ENCODE results near the gene MYOZ1.

MYOZ1 gene

DNA sequence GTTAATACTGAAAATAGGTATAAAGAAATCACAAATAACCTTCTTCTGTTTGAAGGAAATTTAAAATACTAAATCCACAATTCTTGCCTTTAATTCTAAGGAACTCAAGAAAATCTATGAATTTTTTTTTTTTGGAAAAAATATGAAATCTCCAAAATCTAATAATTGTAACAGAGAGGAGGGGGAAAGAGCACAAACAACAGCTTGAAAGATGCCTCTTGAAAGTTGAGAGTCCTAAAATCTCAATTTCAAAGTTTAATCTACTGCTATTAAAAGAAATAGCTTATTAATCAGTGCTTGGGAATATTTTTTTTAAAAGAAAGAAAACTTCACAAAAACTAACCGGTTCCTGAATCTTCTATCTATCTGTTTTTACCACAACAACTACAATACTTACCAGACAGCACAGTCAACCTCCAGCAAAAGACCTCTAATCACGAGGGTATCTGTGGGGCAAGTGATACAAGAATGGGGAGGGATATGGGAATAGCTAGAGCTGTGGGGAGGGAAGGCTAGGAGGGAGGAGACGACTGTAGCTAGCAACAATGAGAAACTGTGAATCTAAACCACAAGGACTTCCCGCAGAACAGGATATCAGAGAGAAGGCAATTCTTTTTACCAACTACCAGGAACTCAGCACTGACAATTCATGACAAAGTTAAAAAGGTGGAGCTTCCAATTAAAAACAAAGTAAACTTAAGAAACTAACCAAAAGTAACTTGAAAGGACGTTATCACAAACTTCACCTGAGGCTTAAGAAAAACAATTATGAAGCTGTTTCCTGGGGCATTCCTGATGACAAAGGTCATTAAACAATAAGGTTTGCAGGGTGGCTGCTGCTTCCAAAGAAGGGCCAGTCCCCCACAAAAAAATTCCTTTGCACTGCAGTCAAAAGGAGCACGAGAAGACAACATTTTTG is 50.1 kb downstream of the MYOZ1 start, which contains the start of gene USP54:
Gene USP54, minus strand, starts transcription at position 462 of the 919 bp plus-strand sequence. CDS start 15,684 bp downstream, outside the sequence.
- H4K8ac ChIP-seq (ENCODE audit: low read depth, low read length) = peak within 1 kb of the TSS; percentile 2
- no peak within 1 kb of the TSS for H3K4me3 ChIP-seq (ENCODE audit: low read length)
- H3K4ac ChIP-seq (ENCODE audit: low read depth, low read length) = peak within 1 kb of the TSS; percentile 70
- H3K79me2 ChIP-seq (ENCODE audit: control insufficient read depth, insufficient read depth, low read length) = peaks cover 2% of the 10 kb centered on the region
- H3K36me3 ChIP-seq (ENCODE audit: control insufficient read depth, insufficient read depth, low read length) = no peaks in the 10 kb centered on the region
- peak within 1 kb of the TSS; percentile 85 for H2BK15ac ChIP-seq (replicated peaks; ENCODE audit: low read depth)
- WGBS (ENCODE audit: extremely low coverage, insufficient coverage, low lambda C conversion rate) = no CpG with 5 or more reads among the region's 6 CpGs
- no peak within 1 kb of the TSS for H3K4me2 ChIP-seq (ENCODE audit: low read length)
- H4K5ac ChIP-seq (ENCODE audit: low read length) = no peak within 1 kb of the TSS
- H2BK5ac ChIP-seq (ENCODE audit: low read length) = no peak within 1 kb of the TSS
- peak; percentile 98 for DNase-seq
- H3K56ac ChIP-seq (ENCODE audit: low read length) = peak within 1 kb of the TSS; percentile 70
- H2AK5ac ChIP-seq (ENCODE audit: low read length) = peak within 1 kb of the TSS; percentile 35
- peaks cover 2% of the 10 kb centered on the region for H3K4me1 ChIP-seq (ENCODE audit: control insufficient read depth, low read depth, low read length)
- H3K27me3 ChIP-seq (ENCODE audit: insufficient read depth, low read length, poor library complexity) = no peaks in the 10 kb centered on the region
- peak within 1 kb of the TSS; percentile 60 for H3K18ac ChIP-seq (ENCODE audit: low read length)
- H3K79me1 ChIP-seq (ENCODE audit: low read length) = peaks cover 3% of the 10 kb centered on the region
- H3K23ac ChIP-seq (ENCODE audit: low read length) = no peak within 1 kb of the TSS
- peak within 1 kb of the TSS; percentile 83 for H3K27ac ChIP-seq (ENCODE audit: low read depth, low read length)
- H2BK120ac ChIP-seq (ENCODE audit: low read depth, low read length) = peak within 1 kb of the TSS; percentile 45
- H3K9ac ChIP-seq (ENCODE audit: low read length) = peak within 1 kb of the TSS; percentile 42

DNA sequence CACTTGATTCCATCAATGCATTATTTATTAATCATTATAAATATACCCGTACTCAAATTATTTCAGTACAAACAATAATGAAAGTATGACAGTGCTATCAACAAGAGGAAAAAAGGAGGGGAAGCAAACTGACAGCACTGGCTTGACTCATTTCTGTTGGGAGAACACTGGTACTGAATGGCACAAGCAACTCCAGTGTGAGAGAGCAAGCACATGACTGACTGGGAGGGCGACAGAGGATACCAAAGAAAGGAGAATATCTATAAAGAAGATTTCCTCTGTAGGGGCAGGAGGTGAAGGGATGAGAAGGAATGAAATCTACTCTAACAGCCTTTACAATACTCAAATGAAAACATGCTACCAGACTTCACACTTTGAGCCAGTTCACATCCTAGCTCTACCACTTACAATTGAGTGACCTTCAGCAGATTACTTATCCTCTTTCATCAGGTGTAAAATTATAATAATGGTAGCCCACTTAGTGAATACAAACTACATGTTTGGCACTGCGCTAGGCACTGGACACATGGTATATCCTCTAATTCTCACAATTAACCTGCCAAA is 51.6 kb downstream of the MYOZ1 start:
- H3K18ac ChIP-seq (ENCODE audit: low read length) = no peak overlapping the region
- H2BK120ac ChIP-seq (ENCODE audit: low read depth, low read length) = no peak overlapping the region
- peak; percentile 26 for DNase-seq

DNA sequence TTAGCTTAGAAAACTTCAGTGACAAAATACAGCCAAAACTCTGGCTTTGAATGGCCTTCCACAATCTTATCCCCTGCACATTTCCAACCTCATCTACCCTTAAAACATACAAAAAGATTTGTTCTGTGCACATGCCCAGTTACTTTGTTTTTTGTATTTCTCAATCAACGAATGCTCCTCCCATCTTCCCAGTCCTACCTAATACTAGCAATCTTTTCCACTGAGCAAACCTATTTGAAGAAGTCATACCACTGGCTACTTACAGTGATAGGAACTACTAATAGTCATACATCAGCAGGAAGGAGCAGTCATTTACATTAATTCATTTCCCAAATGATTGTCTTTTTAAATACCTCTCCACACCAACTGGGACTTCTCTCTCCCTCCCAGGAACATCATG is 52.6 kb downstream of the MYOZ1 start:
- Histone ChIP-seq H4K8ac (ENCODE audit: low read depth, low read length) (no peak overlapping the region), H3K4me1 (ENCODE audit: control insufficient read depth, low read depth, low read length) (peaks cover 2% of the 10 kb centered on the region), H3K27ac (ENCODE audit: low read depth, low read length) (no peak overlapping the region), H4K5ac (ENCODE audit: low read length) (no peak overlapping the region), H3K23ac (ENCODE audit: low read length) (no peak overlapping the region), H3K79me1 (ENCODE audit: low read length) (peaks cover 3% of the 10 kb centered on the region), H2BK15ac (replicated peaks; ENCODE audit: low read depth) (no peak overlapping the region), H3K79me2 (ENCODE audit: control insufficient read depth, insufficient read depth, low read length) (peaks cover 2% of the 10 kb centered on the region), H2BK5ac (ENCODE audit: low read length) (no peak overlapping the region), H3K18ac (ENCODE audit: low read length) (no peak overlapping the region), H3K27me3 (ENCODE audit: insufficient read depth, low read length, poor library complexity) (no peaks in the 10 kb centered on the region), H3K9ac (ENCODE audit: low read length) (no peak overlapping the region), H2BK120ac (ENCODE audit: low read depth, low read length) (no peak overlapping the region), H2AK5ac (ENCODE audit: low read length) (no peak overlapping the region), H3K4ac (ENCODE audit: low read depth, low read length) (no peak overlapping the region), H3K4me3 (ENCODE audit: low read length) (no peak overlapping the region), H3K36me3 (ENCODE audit: control insufficient read depth, insufficient read depth, low read length) (no peaks in the 10 kb centered on the region), H3K4me2 (ENCODE audit: low read length) (no peak overlapping the region), H3K56ac (ENCODE audit: low read length) (no peak overlapping the region)
- no peak for DNase-seq
- WGBS (ENCODE audit: extremely low coverage, insufficient coverage, low lambda C conversion rate) = no CpG with 5 or more reads among the region's 1 CpG

More for the DNA sequence above, 51.6 kb downstream of the MYOZ1 start:
- WGBS (ENCODE audit: extremely low coverage, insufficient coverage, low lambda C conversion rate) = 100% methylated on average over 1 of the region's 3 CpGs
- H3K36me3 ChIP-seq (ENCODE audit: control insufficient read depth, insufficient read depth, low read length) = no peaks in the 10 kb centered on the region
- H3K9ac ChIP-seq (ENCODE audit: low read length) = no peak overlapping the region
- no peak overlapping the region for H3K4me2 ChIP-seq (ENCODE audit: low read length)
- H2AK5ac ChIP-seq (ENCODE audit: low read length) = no peak overlapping the region
- H3K27me3 ChIP-seq (ENCODE audit: insufficient read depth, low read length, poor library complexity) = no peaks in the 10 kb centered on the region
- H3K23ac ChIP-seq (ENCODE audit: low read length) = no peak overlapping the region
- no peak overlapping the region for H3K27ac ChIP-seq (ENCODE audit: low read depth, low read length)
- peaks cover 2% of the 10 kb centered on the region for H3K4me1 ChIP-seq (ENCODE audit: control insufficient read depth, low read depth, low read length)
- no peak overlapping the region for H3K4ac ChIP-seq (ENCODE audit: low read depth, low read length)
- no peak overlapping the region for H4K8ac ChIP-seq (ENCODE audit: low read depth, low read length)
- no peak overlapping the region for H2BK5ac ChIP-seq (ENCODE audit: low read length)
- peaks cover 3% of the 10 kb centered on the region for H3K79me1 ChIP-seq (ENCODE audit: low read length)
- no peak overlapping the region for H2BK15ac ChIP-seq (replicated peaks; ENCODE audit: low read depth)
- H3K4me3 ChIP-seq (ENCODE audit: low read length) = no peak overlapping the region
- no peak overlapping the region for H3K56ac ChIP-seq (ENCODE audit: low read length)
- no peak overlapping the region for H4K5ac ChIP-seq (ENCODE audit: low read length)
- peaks cover 2% of the 10 kb centered on the region for H3K79me2 ChIP-seq (ENCODE audit: control insufficient read depth, insufficient read depth, low read length)

DNA sequence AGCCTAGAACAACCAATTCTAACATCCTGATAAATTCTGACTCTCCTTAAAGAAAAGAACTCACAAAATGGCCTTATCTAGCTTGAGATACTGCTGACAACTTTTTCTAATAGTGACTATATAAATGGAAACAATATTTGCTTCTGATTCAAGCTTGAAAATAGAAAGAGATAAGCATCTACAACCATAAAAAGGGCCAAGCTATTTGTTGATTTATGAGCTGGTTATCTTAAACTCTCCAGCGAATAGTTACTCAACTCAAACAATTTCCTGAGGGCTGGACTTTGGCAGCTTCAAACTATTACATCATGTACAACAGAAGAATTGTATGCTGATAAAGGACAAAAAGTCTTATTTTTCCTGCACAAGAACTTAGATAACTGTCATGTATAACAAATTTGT is 54.7 kb downstream of the MYOZ1 start:
- Histone ChIP-seq H3K27me3 (ENCODE audit: insufficient read depth, low read length, poor library complexity) (no peaks in the 10 kb centered on the region), H3K18ac (ENCODE audit: low read length) (no peak overlapping the region), H4K8ac (ENCODE audit: low read depth, low read length) (no peak overlapping the region), H3K4ac (ENCODE audit: low read depth, low read length) (no peak overlapping the region), H3K27ac (ENCODE audit: low read depth, low read length) (no peak overlapping the region), H3K56ac (ENCODE audit: low read length) (no peak overlapping the region), H2BK120ac (ENCODE audit: low read depth, low read length) (no peak overlapping the region), H2BK5ac (ENCODE audit: low read length) (no peak overlapping the region), H3K23ac (ENCODE audit: low read length) (no peak overlapping the region), H3K79me2 (ENCODE audit: control insufficient read depth, insufficient read depth, low read length) (peaks cover 2% of the 10 kb centered on the region), H4K5ac (ENCODE audit: low read length) (no peak overlapping the region), H3K36me3 (ENCODE audit: control insufficient read depth, insufficient read depth, low read length) (no peaks in the 10 kb centered on the region), H3K4me1 (ENCODE audit: control insufficient read depth, low read depth, low read length) (peaks cover 2% of the 10 kb centered on the region), H2AK5ac (ENCODE audit: low read length) (no peak overlapping the region), H3K4me2 (ENCODE audit: low read length) (no peak overlapping the region), H3K9ac (ENCODE audit: low read length) (no peak overlapping the region), H2BK15ac (replicated peaks; ENCODE audit: low read depth) (no peak overlapping the region), H3K79me1 (ENCODE audit: low read length) (peaks cover 3% of the 10 kb centered on the region), H3K4me3 (ENCODE audit: low read length) (no peak overlapping the region)
- no peak for DNase-seq
- WGBS (ENCODE audit: extremely low coverage, insufficient coverage, low lambda C conversion rate) = no CpG with 5 or more reads among the region's 1 CpG

DNA sequence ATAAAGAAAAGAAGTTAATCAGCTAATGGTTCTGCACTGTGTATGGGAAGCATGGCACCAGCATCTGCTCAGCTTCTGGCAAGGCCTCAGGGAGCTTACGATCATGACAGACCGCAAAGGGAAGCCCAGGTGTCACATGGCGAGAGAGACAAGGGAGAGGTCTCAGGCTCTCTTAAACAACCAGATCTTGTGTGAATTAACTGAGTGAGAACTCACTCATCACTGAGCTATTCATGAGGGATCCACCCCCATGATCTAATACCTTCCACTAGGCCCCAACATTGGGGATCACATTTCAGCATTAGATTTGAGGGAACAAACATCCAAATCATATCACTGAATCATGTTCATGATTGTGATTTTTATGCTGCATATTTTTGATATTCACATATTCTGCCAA is 55.9 kb downstream of the MYOZ1 start:
- DNase-seq = peak; percentile 22
- H2AK5ac ChIP-seq (ENCODE audit: low read length) = no peak overlapping the region
- no peaks in the 10 kb centered on the region for H3K36me3 ChIP-seq (ENCODE audit: control insufficient read depth, insufficient read depth, low read length)
- H3K79me2 ChIP-seq (ENCODE audit: control insufficient read depth, insufficient read depth, low read length) = peaks cover 2% of the 10 kb centered on the region
- H2BK15ac ChIP-seq (replicated peaks; ENCODE audit: low read depth) = no peak overlapping the region
- no peak overlapping the region for H3K4me2 ChIP-seq (ENCODE audit: low read length)
- no peak overlapping the region for H2BK120ac ChIP-seq (ENCODE audit: low read depth, low read length)
- H3K4ac ChIP-seq (ENCODE audit: low read depth, low read length) = no peak overlapping the region
- WGBS (ENCODE audit: extremely low coverage, insufficient coverage, low lambda C conversion rate) = no CpG with 5 or more reads among the region's 3 CpGs
- H3K27ac ChIP-seq (ENCODE audit: low read depth, low read length) = no peak overlapping the region
- H3K79me1 ChIP-seq (ENCODE audit: low read length) = peaks cover 5% of the 10 kb centered on the region
- no peak overlapping the region for H3K56ac ChIP-seq (ENCODE audit: low read length)
- no peak overlapping the region for H3K23ac ChIP-seq (ENCODE audit: low read length)
- no peak overlapping the region for H3K18ac ChIP-seq (ENCODE audit: low read length)
- H4K8ac ChIP-seq (ENCODE audit: low read depth, low read length) = no peak overlapping the region
- no peaks in the 10 kb centered on the region for H3K27me3 ChIP-seq (ENCODE audit: insufficient read depth, low read length, poor library complexity)
- H2BK5ac ChIP-seq (ENCODE audit: low read length) = no peak overlapping the region
- peaks cover 2% of the 10 kb centered on the region for H3K4me1 ChIP-seq (ENCODE audit: control insufficient read depth, low read depth, low read length)
- H4K5ac ChIP-seq (ENCODE audit: low read length) = no peak overlapping the region
- H3K4me3 ChIP-seq (ENCODE audit: low read length) = no peak overlapping the region
- H3K9ac ChIP-seq (ENCODE audit: low read length) = no peak overlapping the region

Measured in mesendoderm (in vitro differentiated cells).